Subcutaneous adipose tissue (tissue), 4 donors: Measurements from ENCODE around the gene HASPIN. TPM values are rescaled to one million over a fixed set of nuclear protein-coding genes. Genes with fewer than 3 reads are reported as not detected.

Source experiments
- CTCF ChIP-seq: fragments of 450-650 bp; IDR thresholded peaks from one replicate; pipeline ENCODE4 v1.5.1; 2016; ENCODE audit warnings: low read depth, mild to moderate bottlenecking, control low read depth, antibody characterized with exemption, moderate library complexity
- total RNA-seq, 4 donors: library from RNA; depleted of rRNA; stranded (reverse); fragments of >200 nt; gene quantifications; one replicate each; pipeline ENCODE4 v1.1.0, GENCODE V29; 2016

The HASPIN gene
- total RNA-seq, 4 donors from 2014 or later: 0.33 to 0.44 (median 0.34) TPM; not detected in 1

- no peak for TF ChIP-seq CTCF
These were observed 6.2 kb downstream of the HASPIN start for GRCh38 chr17:3729881-3730280.

GRCh38 chr17:3730881-3731429 is 7.3 kb downstream of the HASPIN start:
- no peak for TF ChIP-seq CTCF

DNA sequence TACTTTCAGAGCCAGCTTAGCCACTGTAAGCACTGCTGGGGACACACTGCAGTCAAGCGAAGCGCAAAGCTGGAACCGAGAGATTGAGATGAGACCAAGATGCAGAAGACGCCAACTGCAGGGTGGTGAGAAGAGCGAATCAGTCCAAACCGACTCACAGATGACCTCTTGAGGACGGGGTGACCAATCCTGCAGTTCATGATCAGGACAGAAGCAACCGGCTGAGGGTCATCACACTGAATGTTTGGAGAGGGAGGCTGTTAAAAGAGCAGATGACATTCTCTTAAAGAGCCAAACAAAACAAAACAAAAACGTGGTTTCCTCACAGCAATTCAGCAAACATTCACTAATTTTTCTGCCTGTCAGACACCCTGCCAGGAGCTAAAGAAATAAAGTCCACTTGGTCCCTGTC is 8.5 kb downstream of the HASPIN start:
- TF ChIP-seq CTCF: no peak

GRCh38 chr17:3735515-3735914 is 11.8 kb downstream of the HASPIN start:
- TF ChIP-seq CTCF: no peak

DNA sequence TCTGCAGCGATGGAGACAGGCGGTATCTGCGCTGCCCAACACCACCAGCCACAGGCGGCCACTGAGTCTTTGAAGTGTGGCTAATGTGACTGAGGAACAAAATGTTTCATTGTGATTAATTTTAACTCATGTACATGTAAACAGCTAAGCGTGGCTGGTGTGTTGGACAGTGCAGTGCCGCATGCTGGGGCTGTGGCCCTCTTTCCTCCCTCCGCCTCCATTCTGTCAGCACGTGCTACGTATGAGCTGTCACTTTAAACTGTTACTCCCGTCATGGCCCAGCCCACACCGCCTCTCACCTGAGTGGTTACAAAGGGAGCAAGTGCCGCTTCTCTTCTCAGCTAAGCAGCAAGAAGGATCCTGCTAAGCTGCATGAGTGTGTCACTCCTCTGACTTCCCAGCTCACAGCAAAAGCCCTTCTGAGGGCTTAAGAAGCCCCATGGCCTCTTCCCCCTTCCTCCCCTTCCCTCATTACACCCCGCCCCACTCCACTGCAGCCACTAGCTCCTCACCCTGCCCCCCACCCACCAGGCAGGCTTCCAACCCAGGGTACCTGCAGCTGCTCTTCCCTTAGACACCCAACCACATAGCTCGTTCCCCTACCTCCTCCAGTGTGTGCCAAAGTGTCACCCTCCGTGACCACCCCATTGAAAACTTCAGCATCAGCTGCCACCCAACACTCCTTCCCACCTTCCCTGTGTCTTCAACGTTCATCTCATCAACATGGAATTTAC is 15.0 kb downstream of the HASPIN start:
- TF ChIP-seq CTCF: no peak

- no peak for TF ChIP-seq CTCF
These were observed 15.9 kb downstream of the HASPIN start for GRCh38 chr17:3739422-3740124.

GRCh38 chr17:3740611-3741073 is 16.9 kb downstream of the HASPIN start:
- no peak for TF ChIP-seq CTCF
